Kidney epithelial cell (primary cell): Measurements from ENCODE around the gene AIFM2. TPM values are rescaled to one million over a fixed set of nuclear protein-coding genes. Genes with fewer than 3 reads are reported as not detected.

Experiments
- DNase-seq: peaks from one replicate; pipeline ENCODE4 v3.0.0-alpha.2; 2010; ENCODE audit warnings: low read depth
- H3K27me3 ChIP-seq: 2 replicates; pipeline ENCODE4 v1.6.0; 2011; ENCODE audit warnings: low read length; ENCODE audit not compliant: control insufficient read depth, insufficient read depth
- H3K36me3 ChIP-seq: 2 replicates; pipeline ENCODE4 v1.5.1; 2011; ENCODE audit warnings: low read length; ENCODE audit not compliant: control insufficient read depth, insufficient read depth
- H3K4me3 ChIP-seq: 2 replicates; pipeline ENCODE4 v1.5.1; 2011; ENCODE audit warnings: low read depth, mild to moderate bottlenecking, control low read depth, low read length
- total RNA-seq: library from RNA; depleted of rRNA; stranded (reverse); fragments of >200 nt; gene quantifications from 2 replicates; pipeline ENCODE4 v1.2.3, GENCODE V29; 2015
- TF ChIP-seq, protein P1 (sequence below): IDR thresholded peaks from 2 replicates; pipeline ENCODE4 v1.5.1; 2011; ENCODE audit warnings: mild to moderate bottlenecking, moderate library complexity, low read length, control low read depth, inconsistent platforms; ENCODE audit not compliant: insufficient read depth, poor library complexity, severe bottlenecking

Gene AIFM2
- total RNA-seq, 1 donor from 2014 or later: 12.4 TPM

- no peaks in the 10 kb centered on the region for H3K27me3 ChIP-seq
- TF ChIP-seq, protein P1, sequence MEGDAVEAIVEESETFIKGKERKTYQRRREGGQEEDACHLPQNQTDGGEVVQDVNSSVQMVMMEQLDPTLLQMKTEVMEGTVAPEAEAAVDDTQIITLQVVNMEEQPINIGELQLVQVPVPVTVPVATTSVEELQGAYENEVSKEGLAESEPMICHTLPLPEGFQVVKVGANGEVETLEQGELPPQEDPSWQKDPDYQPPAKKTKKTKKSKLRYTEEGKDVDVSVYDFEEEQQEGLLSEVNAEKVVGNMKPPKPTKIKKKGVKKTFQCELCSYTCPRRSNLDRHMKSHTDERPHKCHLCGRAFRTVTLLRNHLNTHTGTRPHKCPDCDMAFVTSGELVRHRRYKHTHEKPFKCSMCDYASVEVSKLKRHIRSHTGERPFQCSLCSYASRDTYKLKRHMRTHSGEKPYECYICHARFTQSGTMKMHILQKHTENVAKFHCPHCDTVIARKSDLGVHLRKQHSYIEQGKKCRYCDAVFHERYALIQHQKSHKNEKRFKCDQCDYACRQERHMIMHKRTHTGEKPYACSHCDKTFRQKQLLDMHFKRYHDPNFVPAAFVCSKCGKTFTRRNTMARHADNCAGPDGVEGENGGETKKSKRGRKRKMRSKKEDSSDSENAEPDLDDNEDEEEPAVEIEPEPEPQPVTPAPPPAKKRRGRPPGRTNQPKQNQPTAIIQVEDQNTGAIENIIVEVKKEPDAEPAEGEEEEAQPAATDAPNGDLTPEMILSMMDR: no peak
- H3K36me3 ChIP-seq: no peaks in the 10 kb centered on the region
- no peak overlapping the region for H3K4me3 ChIP-seq
- no peak for DNase-seq
Observed at GRCh38 chr10:70090951-70091350, 41.7 kb downstream of the AIFM2 start.

- TF ChIP-seq, protein P1: no peak
- H3K4me3 ChIP-seq: no peak overlapping the region
- DNase-seq: no peak
- H3K27me3 ChIP-seq: no peaks in the 10 kb centered on the region
- no peaks in the 10 kb centered on the region for H3K36me3 ChIP-seq
Observed at GRCh38 chr10:70090013-70090412, 42.6 kb downstream of the AIFM2 start.

- H3K4me3 ChIP-seq: no peak overlapping the region
- no peaks in the 10 kb centered on the region for H3K36me3 ChIP-seq
- H3K27me3 ChIP-seq: no peaks in the 10 kb centered on the region
- DNase-seq: no peak
- TF ChIP-seq, protein P1: no peak
Observed at GRCh38 chr10:70088308-70088698, 44.3 kb downstream of the AIFM2 start.

DNA sequence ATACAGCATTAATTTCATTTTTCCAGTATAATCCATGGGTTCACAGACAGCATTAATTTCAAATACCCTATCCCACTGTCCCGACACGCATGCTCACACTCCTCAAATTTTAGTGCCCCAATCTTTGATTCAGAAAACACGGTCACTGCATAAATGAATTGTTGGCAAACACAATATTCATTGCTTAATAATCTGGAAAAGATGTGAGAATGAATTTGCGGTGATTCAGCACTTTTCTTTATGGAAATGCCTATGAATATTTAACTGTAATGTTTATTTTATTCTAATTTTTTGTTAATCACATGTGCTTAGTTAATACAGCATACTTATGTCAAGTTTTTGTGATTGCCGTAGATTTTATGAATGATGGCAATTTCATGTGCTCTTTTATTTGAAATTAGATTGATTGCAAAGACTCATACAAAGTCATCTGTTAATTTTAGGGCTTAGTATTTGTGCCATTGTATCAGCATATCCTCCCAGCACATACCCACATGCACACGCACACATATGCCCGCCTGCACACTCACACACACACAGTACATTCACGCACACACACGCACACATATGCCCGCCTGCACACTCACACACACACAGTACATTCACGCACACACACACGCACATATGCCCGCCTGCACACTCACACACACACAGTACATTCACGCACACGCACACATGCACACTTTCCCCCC, 44.9 kb downstream of the AIFM2 start:
- no peak for DNase-seq
- TF ChIP-seq, protein P1: no peak
- no peak overlapping the region for H3K4me3 ChIP-seq
- H3K36me3 ChIP-seq: no peaks in the 10 kb centered on the region
- H3K27me3 ChIP-seq: no peaks in the 10 kb centered on the region

DNA sequence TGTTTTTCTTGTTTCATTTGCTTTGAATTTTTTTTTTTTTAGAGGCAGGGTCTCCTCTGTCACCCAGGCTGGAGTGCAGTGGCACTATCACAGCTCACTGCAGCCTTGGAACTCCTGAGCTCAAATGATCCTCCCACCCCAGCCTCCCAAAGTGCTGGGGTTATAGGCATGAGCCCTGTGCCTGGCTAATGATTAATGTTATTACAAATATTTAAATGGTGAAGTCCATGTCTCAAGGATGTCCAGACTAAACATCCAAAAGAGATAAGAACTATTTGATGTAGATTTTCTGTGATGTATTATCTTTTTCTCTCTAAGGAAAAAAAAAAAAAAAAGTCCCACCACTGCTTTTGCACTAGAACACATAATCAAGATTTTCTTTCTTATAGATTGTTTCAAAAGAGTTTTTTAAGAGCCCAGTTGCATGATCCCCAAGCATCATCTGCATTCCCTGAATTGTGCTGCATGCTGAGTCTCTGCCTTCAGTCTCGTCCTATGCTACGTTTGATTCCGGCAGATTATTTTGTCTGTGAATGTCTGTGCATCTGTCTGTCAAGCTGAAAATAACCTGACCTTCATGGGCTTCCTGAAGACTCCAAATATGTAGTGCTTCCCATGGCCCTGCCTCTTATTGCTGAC, 46.5 kb downstream of the AIFM2 start:
- no peaks in the 10 kb centered on the region for H3K27me3 ChIP-seq
- no peaks in the 10 kb centered on the region for H3K36me3 ChIP-seq
- DNase-seq: no peak

More for the DNA sequence above, 46.5 kb downstream of the AIFM2 start:
- TF ChIP-seq, protein P1: no peak
- no peak overlapping the region for H3K4me3 ChIP-seq
